WTC11 (cell line): ENCODE measurements around the gene GPR85. TPM values are rescaled to one million over a fixed set of nuclear protein-coding genes. Genes with fewer than 3 reads are reported as not detected.
"Not testable (repeated sequence)": the region's sequence is repeated elsewhere in the genome, so short reads cannot be mapped to it uniquely, and the experiment has no call there.

ENCODE experiments used
- ATAC-seq: fragments of 200-7000 bp; cut with Tn5 transposase; 2 replicates; pipeline ENCODE4 v1.10.0; 2021; ENCODE audit warnings: mild to moderate bottlenecking, moderate library complexity
- CTCF ChIA-PET: fragments of 300-600 bp; sonication (Branson Sonifier 250); formaldehyde crosslinking; loops from one replicate; lab custom pipeline; 2021; ENCODE audit warnings: antibody characterized with exemption; lab: Charles Lee
- POLR2A ChIA-PET: fragments of 350-600 bp; sonication (Branson Sonifier 250); formaldehyde crosslinking; loops from one replicate; lab custom pipeline; 2021; ENCODE audit warnings: antibody characterized with exemption; lab: Charles Lee
- DNase-seq: peaks from one replicate; pipeline ENCODE4 v3.0.0; 2021; ENCODE audit warnings: low spot score
- H3K27ac Mint-ChIP-seq: 2 replicates; pipeline ENCODE4 v1.8.0; 2021; ENCODE audit warnings: mixed read lengths
- H3K27me3 Mint-ChIP-seq: 2 replicates; pipeline ENCODE4 v1.8.0; 2021; ENCODE audit warnings: low read depth, mild to moderate bottlenecking, moderate library complexity, mixed read lengths
- H3K36me3 Mint-ChIP-seq: 2 replicates; pipeline ENCODE4 v1.8.0; 2021; ENCODE audit warnings: mixed read lengths
- H3K4me1 Mint-ChIP-seq: 2 replicates; pipeline ENCODE4 v1.8.0; 2022; ENCODE audit warnings: mixed read lengths
- H3K4me3 Mint-ChIP-seq: 2 replicates; pipeline ENCODE4 v1.8.0; 2021; ENCODE audit warnings: mild to moderate bottlenecking, moderate library complexity, mixed read lengths
- H3K9me3 Mint-ChIP-seq: 2 replicates; pipeline ENCODE4 v1.8.0; 2021; ENCODE audit warnings: mixed read lengths
- EMX1 ChIP-seq: fragments of 250-450 bp; sonication (Bioruptor Pico); IDR thresholded peaks from 2 replicates; pipeline ENCODE4 v1.8.0; 2021; ENCODE audit warnings: mild to moderate bottlenecking
- FOXK1 ChIP-seq: sonication (generic); formaldehyde crosslinking; IDR thresholded peaks from 2 replicates; pipeline ENCODE4 v1.8.0; 2022; ENCODE audit warnings: mild to moderate bottlenecking, moderate library complexity, missing genetic modification reagents
- IRF2 ChIP-seq: sonication (generic); formaldehyde crosslinking; IDR thresholded peaks from 2 replicates; pipeline ENCODE4 v1.8.0; 2022; ENCODE audit warnings: low read depth, missing genetic modification reagents, borderline replicate concordance
- JAZF1 ChIP-seq: fragments of 250-450 bp; sonication (Bioruptor Pico); IDR thresholded peaks from 2 replicates; pipeline ENCODE4 v1.9.0; 2021; ENCODE audit warnings: moderate library complexity, mild to moderate bottlenecking, inconsistent platforms
- MXD4 ChIP-seq: fragments of 250-450 bp; sonication (Bioruptor Pico); IDR thresholded peaks from 2 replicates; pipeline ENCODE4 v1.8.0; 2021; ENCODE audit warnings: mild to moderate bottlenecking, moderate library complexity, borderline replicate concordance
- OVOL2 ChIP-seq: fragments of 250-450 bp; sonication (Bioruptor Pico); IDR thresholded peaks from 2 replicates; pipeline ENCODE4 v1.9.0; 2021; ENCODE audit warnings: mild to moderate bottlenecking, borderline replicate concordance
- TEAD4 ChIP-seq: sonication (generic); formaldehyde crosslinking; IDR thresholded peaks from 2 replicates; pipeline ENCODE4 v1.8.0; 2022; ENCODE audit warnings: mild to moderate bottlenecking, missing genetic modification reagents
- ZNF138 ChIP-seq: sonication (generic); formaldehyde crosslinking; conservative IDR thresholded peaks from 2 replicates; pipeline ENCODE4 v1.8.1; 2022; ENCODE audit warnings: mild to moderate bottlenecking, moderate library complexity, missing genetic modification reagents
- total RNA-seq: library from RNA; stranded (reverse); gene quantifications from 3 replicates; pipeline ENCODE4 v1.2.3, GENCODE V29; 2021
- TF ChIP-seq, protein P1 (sequence below): sonication (generic); formaldehyde crosslinking; IDR thresholded peaks from 2 replicates; pipeline ENCODE4 v1.8.0; 2023; ENCODE audit warnings: missing genetic modification reagents, mild to moderate bottlenecking, borderline replicate concordance
- TF ChIP-seq, protein P2 (sequence below): fragments of 250-450 bp; sonication (Bioruptor Pico); IDR thresholded peaks from 2 replicates; pipeline ENCODE4 v1.9.0; 2021; ENCODE audit warnings: moderate library complexity, mild to moderate bottlenecking, inconsistent platforms, borderline replicate concordance
- TF ChIP-seq, protein P3 (sequence below): sonication (generic); formaldehyde crosslinking; IDR thresholded peaks from 2 replicates; pipeline ENCODE4 v1.8.1; 2022; ENCODE audit warnings: low read depth, missing genetic modification reagents, borderline replicate concordance
- TF ChIP-seq, protein P4 (sequence below): fragments of 200-600 bp; IDR thresholded peaks from 2 replicates; pipeline ENCODE4 v1.8.0; 2022; ENCODE audit warnings: antibody characterized with exemption

The GPR85 gene
- total RNA-seq, 1 experiment from 2014 or later, result 0.09 TPM

DNA sequence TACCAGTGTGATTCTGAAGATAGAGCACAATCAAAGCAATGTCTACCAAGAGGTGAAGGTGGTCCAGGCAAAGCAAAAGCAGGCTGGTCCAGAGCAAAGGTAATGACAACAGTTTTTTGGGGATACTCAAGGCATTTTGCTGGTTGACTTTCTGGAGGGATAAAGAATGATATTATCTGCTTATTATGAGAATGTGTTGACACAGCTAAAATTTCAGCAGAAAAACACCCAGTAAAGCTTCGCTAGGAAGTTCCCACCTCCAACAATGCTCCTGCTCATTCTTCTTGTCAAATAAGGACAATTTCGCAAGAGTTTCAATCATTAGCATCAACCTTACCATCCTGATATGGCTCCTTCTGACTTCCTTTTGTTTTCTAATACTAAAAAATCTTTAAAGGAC lies 24.1 kb downstream of the GPR85 start:
- ChIA-PET CTCF (no interaction called here), POLR2A (interaction anchor here (0.6 kb wide), 1 partner anchor 1513 kb away, joined by 3 read pairs; no protein-coding TSS in a partner anchor)
- H3K4me1 Mint-ChIP-seq, result no peaks in the 10 kb centered on the region
- ATAC-seq (no peak), DNase-seq (no peak)
- H3K27me3 Mint-ChIP-seq, result peaks cover 15% of the 10 kb centered on the region
- no peak for TF ChIP-seq IRF2
- TF ChIP-seq FOXK1 (CRISPR knock-in tag), result no peak
- no peak for TF ChIP-seq JAZF1 (CRISPR knock-in tag)
- TF ChIP-seq, protein P1, sequence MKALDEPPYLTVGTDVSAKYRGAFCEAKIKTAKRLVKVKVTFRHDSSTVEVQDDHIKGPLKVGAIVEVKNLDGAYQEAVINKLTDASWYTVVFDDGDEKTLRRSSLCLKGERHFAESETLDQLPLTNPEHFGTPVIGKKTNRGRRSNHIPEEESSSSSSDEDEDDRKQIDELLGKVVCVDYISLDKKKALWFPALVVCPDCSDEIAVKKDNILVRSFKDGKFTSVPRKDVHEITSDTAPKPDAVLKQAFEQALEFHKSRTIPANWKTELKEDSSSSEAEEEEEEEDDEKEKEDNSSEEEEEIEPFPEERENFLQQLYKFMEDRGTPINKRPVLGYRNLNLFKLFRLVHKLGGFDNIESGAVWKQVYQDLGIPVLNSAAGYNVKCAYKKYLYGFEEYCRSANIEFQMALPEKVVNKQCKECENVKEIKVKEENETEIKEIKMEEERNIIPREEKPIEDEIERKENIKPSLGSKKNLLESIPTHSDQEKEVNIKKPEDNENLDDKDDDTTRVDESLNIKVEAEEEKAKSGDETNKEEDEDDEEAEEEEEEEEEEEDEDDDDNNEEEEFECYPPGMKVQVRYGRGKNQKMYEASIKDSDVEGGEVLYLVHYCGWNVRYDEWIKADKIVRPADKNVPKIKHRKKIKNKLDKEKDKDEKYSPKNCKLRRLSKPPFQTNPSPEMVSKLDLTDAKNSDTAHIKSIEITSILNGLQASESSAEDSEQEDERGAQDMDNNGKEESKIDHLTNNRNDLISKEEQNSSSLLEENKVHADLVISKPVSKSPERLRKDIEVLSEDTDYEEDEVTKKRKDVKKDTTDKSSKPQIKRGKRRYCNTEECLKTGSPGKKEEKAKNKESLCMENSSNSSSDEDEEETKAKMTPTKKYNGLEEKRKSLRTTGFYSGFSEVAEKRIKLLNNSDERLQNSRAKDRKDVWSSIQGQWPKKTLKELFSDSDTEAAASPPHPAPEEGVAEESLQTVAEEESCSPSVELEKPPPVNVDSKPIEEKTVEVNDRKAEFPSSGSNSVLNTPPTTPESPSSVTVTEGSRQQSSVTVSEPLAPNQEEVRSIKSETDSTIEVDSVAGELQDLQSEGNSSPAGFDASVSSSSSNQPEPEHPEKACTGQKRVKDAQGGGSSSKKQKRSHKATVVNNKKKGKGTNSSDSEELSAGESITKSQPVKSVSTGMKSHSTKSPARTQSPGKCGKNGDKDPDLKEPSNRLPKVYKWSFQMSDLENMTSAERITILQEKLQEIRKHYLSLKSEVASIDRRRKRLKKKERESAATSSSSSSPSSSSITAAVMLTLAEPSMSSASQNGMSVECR (CRISPR knock-in tag), result no peak
- no peak for TF ChIP-seq ZNF138 (CRISPR knock-in tag)
- no peak for TF ChIP-seq TEAD4 (CRISPR knock-in tag)
- TF ChIP-seq OVOL2, result no peak
- H3K27ac Mint-ChIP-seq, result no peak overlapping the region
- no peak overlapping the region for H3K4me3 Mint-ChIP-seq
- no peaks in the 10 kb centered on the region for H3K9me3 Mint-ChIP-seq
- no peaks in the 10 kb centered on the region for H3K36me3 Mint-ChIP-seq

DNA sequence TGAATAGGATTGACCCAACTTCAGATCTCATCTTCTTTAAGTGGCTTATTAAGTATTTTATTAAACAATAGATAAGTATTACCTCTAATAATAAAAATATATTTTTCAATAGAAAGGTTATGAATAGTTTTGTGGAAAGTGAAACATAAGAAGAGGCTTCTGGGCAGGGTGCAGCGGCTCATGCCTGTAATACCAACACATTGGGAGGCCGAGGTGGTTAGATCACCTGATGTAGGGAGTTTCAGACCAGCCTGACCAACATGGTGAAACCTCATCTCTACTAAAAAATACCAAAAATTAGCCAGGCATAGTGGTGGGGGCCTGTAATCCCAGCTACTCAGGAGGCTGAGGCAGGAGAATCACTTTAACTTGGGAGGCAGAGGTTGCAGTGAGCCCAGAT lies 26.5 kb downstream of the GPR85 start:
- ATAC-seq (no peak), DNase-seq (no peak)
- peaks cover 6% of the 10 kb centered on the region; the same call in 1 of the 2 replicates for H3K9me3 Mint-ChIP-seq
- peaks cover 2% of the 10 kb centered on the region; the same call in 1 of the 2 replicates for H3K27me3 Mint-ChIP-seq
- H3K27ac Mint-ChIP-seq, result no peak overlapping the region
- H3K36me3 Mint-ChIP-seq, result no peaks in the 10 kb centered on the region
- H3K4me1 Mint-ChIP-seq, result no peaks in the 10 kb centered on the region
- TF ChIP-seq, protein P2, sequence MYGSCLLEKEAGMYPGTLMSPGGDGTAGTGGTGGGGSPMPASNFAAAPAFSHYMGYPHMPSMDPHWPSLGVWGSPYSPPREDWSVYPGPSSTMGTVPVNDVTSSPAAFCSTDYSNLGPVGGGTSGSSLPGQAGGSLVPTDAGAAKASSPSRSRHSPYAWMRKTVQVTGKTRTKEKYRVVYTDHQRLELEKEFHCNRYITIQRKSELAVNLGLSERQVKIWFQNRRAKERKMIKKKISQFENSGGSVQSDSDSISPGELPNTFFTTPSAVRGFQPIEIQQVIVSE (CRISPR knock-in tag), result no peak
- ChIA-PET POLR2A (no interaction called here), CTCF (no interaction called here)
- H3K4me3 Mint-ChIP-seq, result no peak overlapping the region

DNA sequence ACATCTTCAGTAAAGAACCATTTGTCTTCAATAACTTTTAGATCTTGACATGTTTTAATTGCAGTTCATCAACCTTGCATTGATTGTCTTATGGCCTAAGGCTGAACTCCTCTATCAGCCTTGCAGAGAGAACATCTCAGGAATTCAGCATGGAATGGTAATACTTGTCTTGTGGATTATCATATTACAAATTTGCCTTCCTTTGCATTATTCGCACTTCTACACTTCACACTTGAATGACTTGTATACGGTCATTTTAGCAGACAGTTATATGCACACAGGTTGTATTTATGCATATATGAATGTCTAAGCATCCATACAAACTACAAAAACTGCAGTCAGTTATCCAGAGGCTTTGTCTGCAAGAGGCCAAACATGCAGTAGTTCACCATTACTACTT lies 31.7 kb downstream of the GPR85 start:
- CTCF ChIA-PET, result interaction anchor here (0.5 kb wide), 1 partner anchor 502 kb away, joined by 3 read pairs; no protein-coding TSS in a partner anchor

DNA sequence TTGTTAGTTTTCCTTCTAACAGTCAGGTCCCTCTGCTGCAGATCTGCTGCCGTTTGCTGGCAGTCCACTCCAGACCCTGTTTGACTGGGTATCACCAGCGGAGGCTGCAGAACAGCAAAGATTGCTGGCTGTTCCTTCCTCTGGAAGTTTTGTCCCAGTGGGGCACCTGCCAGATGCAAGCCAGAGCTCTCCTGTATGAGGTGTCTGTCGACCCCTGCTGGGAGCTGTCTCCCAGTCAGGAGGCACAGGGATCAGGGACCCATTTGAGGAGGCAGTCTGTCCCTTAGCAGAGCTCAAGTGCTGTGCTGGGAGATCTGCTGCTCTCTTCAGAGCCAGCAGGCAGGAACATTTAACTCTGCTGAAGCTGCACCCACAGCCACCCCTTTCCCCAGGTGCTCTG lies 32.4 kb downstream of the GPR85 start:
- POLR2A ChIA-PET, H3K27me3 Mint-ChIP-seq, H3K27ac Mint-ChIP-seq, CTCF ChIA-PET, ATAC-seq, H3K4me3 Mint-ChIP-seq, H3K36me3 Mint-ChIP-seq, H3K4me1 Mint-ChIP-seq, DNase-seq: not testable (repeated sequence)
- H3K9me3 Mint-ChIP-seq, result peaks cover 48% of the 10 kb centered on the region

More for the DNA sequence above, 31.7 kb downstream of the GPR85 start:
- POLR2A ChIA-PET, result no interaction called here
- H3K27me3 Mint-ChIP-seq, result peaks cover 7% of the 10 kb centered on the region
- no peak overlapping the region for H3K27ac Mint-ChIP-seq
- H3K9me3 Mint-ChIP-seq, result peaks cover 42% of the 10 kb centered on the region
- H3K36me3 Mint-ChIP-seq, result no peaks in the 10 kb centered on the region
- TF ChIP-seq, protein P3, sequence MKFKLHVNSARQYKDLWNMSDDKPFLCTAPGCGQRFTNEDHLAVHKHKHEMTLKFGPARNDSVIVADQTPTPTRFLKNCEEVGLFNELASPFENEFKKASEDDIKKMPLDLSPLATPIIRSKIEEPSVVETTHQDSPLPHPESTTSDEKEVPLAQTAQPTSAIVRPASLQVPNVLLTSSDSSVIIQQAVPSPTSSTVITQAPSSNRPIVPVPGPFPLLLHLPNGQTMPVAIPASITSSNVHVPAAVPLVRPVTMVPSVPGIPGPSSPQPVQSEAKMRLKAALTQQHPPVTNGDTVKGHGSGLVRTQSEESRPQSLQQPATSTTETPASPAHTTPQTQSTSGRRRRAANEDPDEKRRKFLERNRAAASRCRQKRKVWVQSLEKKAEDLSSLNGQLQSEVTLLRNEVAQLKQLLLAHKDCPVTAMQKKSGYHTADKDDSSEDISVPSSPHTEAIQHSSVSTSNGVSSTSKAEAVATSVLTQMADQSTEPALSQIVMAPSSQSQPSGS (CRISPR knock-in tag), result no peak
- TF ChIP-seq MXD4, result no peak
- TF ChIP-seq, protein P4, sequence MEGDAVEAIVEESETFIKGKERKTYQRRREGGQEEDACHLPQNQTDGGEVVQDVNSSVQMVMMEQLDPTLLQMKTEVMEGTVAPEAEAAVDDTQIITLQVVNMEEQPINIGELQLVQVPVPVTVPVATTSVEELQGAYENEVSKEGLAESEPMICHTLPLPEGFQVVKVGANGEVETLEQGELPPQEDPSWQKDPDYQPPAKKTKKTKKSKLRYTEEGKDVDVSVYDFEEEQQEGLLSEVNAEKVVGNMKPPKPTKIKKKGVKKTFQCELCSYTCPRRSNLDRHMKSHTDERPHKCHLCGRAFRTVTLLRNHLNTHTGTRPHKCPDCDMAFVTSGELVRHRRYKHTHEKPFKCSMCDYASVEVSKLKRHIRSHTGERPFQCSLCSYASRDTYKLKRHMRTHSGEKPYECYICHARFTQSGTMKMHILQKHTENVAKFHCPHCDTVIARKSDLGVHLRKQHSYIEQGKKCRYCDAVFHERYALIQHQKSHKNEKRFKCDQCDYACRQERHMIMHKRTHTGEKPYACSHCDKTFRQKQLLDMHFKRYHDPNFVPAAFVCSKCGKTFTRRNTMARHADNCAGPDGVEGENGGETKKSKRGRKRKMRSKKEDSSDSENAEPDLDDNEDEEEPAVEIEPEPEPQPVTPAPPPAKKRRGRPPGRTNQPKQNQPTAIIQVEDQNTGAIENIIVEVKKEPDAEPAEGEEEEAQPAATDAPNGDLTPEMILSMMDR, result no peak
- no peak for TF ChIP-seq EMX1 (CRISPR knock-in tag)
- H3K4me1 Mint-ChIP-seq, result no peaks in the 10 kb centered on the region
- no peak for ATAC-seq
- DNase-seq, result no peak
- H3K4me3 Mint-ChIP-seq, result no peak overlapping the region

DNA sequence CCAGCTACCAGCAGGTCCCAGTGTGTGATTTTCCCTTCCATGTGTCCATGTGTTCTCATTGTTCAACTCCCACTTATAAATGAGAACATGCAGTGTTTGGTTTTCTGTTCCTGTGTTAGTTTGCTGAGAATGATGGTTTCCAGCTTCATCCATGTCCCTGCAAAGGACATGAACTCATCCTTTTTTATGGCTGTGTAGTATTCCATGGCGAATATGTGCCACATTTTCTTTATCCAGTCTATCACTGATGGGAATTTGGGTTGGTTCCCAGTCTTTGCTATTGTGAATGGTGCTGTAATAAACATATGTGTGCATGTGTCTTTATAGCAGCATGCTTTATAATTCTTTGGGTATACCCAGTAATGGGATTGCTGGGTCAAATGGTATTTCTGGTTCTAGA lies 37.4 kb downstream of the GPR85 start:
- H3K27ac Mint-ChIP-seq, H3K27me3 Mint-ChIP-seq, POLR2A ChIA-PET, DNase-seq, H3K36me3 Mint-ChIP-seq, CTCF ChIA-PET, H3K4me3 Mint-ChIP-seq, ATAC-seq, H3K4me1 Mint-ChIP-seq: not testable (repeated sequence)
- peaks cover 39% of the 10 kb centered on the region for H3K9me3 Mint-ChIP-seq
